Peyer's patch (tissue), 4 donors: Measurements from ENCODE around the gene NEK5.

Experiments used
- CTCF ChIP-seq, 6 experiments: fragments of 450-650 bp in 4 of 6; fragments of 200-600 bp in 2 of 6; sonication (generic) in 1 of 6; IDR thresholded peaks; one replicate each; pipeline ENCODE4 v1.5.1; 2017 to 2019; ENCODE audit warnings: antibody characterized with exemption in 6 of 6, mild to moderate bottlenecking in 3 of 6, moderate library complexity in 1 of 6
- POLR2A ChIP-seq, 2 donors: fragments of 450-650 bp; IDR thresholded peaks; one replicate each; pipeline ENCODE4 v1.5.1; 2017; ENCODE audit warnings: antibody characterized with exemption in 2 of 2, mild to moderate bottlenecking in 2 of 2, moderate library complexity in 2 of 2

GRCh38 chr13:52165411-52165810, 36.5 kb upstream of the NEK5 start:
- TF ChIP-seq CTCF (IDR thresholded peaks at IDR 0.05) (no peak), POLR2A (IDR thresholded peaks at IDR 0.05) (no peak)
